GM18508 (cell line): ENCODE data around the gene MARCKS.

ENCODE experiments used
- ATAC-seq: cut with Tn5 transposase; IDR thresholded peaks from one replicate; pipeline ENCODE4 v1.9.1; 2021; ENCODE audit warnings: moderate number of reproducible peaks; ENCODE audit not compliant: insufficient read depth, unreplicated experiment

MARCKS gene, protein sequence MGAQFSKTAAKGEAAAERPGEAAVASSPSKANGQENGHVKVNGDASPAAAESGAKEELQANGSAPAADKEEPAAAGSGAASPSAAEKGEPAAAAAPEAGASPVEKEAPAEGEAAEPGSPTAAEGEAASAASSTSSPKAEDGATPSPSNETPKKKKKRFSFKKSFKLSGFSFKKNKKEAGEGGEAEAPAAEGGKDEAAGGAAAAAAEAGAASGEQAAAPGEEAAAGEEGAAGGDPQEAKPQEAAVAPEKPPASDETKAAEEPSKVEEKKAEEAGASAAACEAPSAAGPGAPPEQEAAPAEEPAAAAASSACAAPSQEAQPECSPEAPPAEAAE

DNA sequence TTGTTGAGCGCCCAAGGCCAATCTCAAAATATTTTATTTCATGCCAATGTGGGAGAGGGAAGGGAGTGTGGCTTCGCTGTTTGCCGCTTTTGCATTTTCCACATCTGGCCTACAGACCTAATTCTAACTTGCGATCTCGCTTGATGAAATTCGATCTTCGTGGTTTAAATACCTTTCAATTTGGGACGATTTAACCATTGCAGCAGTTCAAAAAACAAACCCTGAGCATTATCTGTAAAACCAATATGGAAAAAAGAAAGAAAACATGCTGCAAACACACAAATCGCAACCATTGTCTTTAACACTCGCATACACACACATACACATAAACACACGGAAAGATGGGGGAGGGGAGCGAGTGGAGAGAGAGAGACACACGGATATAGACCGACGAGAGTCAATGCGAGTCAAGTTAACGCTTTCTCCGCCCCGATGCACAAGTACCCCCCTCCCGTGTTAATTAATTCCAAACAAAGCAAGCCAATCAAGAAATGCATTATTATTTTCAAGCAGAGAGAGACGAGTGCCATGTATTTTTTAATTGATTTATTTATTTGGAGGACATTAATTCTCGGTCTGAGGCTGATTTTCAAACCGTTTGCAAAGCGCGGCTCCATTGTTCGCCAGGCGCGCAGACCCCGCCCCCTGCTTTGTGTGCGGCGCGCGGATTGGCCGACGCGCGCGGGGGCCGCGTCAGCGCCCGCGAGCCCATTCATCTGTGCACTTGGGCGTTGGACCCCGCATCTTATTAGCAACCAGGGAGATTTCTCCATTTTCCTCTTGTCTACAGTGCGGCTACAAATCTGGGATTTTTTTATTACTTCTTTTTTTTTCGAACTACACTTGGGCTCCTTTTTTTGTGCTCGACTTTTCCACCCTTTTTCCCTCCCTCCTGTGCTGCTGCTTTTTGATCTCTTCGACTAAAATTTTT lies at the start of gene MARCKS:
TSS of gene MARCKS (plus strand) at position 721 of the 931 bp plus-strand sequence. CDS start 401 bp downstream, outside the sequence.
- ATAC-seq: no peak

DNA sequence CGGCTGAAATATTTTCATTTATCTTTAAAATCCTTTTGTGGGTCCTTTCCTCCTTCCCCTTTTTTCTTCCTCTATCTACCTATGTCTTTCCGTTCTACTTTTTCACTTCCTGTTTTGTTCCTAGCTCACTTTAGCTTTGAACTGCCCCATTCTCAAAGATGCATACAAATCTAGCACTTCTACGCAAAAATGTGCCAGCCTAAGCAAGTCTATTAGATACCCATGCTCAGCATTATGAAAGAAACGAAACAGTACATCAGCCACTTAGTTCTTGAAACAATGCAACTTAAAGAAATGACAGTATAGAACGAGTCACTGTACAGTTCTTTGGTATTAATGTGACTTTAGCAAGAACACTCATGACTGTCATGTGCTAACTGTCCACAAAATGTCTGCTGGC lies 47.3 kb upstream of the MARCKS start:
- peak; percentile 29 for ATAC-seq

DNA sequence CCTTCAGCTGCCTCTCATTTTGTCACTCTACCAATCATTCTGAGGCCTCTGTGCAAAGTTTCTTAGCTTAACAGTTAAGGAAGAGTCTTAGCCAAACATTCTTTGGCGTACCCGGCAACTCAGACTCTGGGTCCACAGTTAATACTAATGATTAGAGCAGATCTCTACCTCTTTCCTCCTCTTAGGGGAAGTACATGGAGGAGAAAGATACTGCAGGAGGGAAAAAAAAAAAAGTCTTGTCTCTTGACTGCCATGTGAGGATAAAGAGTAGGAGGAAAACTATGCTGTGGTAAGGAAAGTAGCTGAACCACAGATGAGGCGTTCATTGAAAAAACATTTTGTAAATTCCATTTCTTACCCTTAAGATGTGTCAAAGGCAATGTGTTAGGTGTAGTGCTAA lies 44.0 kb upstream of the MARCKS start:
- no peak for ATAC-seq

GRCh38 chr6:113818578-113818977 lies 38.6 kb upstream of the MARCKS start:
- ATAC-seq: no peak

- ATAC-seq: no peak
These were observed 37.8 kb upstream of the MARCKS start for GRCh38 chr6:113819169-113819830.

GRCh38 chr6:113820761-113821160 lies 36.4 kb upstream of the MARCKS start:
- no peak for ATAC-seq

GRCh38 chr6:113821445-113821844 lies 35.7 kb upstream of the MARCKS start:
- ATAC-seq: no peak

- no peak for ATAC-seq
These were observed 33.2 kb upstream of the MARCKS start for GRCh38 chr6:113823916-113824315.

- ATAC-seq: no peak
These were observed 32.7 kb upstream of the MARCKS start for GRCh38 chr6:113824411-113824810.

DNA sequence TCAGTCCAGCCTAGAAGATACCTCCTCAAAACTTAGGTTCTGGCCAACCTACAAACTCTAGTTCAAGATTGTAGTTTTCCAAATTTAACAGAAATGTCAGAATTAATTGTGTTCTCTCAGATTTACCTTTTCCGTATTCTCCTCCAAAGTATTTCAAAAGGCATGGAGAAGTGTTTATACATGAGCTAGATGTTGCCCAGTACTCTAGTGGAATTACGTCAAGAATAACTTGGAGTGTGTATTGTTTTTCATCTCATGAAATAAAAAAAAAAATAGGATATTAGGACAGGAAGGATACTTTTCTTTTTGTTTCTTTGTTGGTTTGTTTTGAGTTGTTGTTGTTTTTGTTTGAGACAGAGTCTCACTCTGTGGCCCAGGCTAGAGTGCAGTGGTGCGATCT lies 32.3 kb upstream of the MARCKS start:
- ATAC-seq: no peak

- ATAC-seq: no peak
These were observed 31.4 kb upstream of the MARCKS start for GRCh38 chr6:113825781-113826180.

DNA sequence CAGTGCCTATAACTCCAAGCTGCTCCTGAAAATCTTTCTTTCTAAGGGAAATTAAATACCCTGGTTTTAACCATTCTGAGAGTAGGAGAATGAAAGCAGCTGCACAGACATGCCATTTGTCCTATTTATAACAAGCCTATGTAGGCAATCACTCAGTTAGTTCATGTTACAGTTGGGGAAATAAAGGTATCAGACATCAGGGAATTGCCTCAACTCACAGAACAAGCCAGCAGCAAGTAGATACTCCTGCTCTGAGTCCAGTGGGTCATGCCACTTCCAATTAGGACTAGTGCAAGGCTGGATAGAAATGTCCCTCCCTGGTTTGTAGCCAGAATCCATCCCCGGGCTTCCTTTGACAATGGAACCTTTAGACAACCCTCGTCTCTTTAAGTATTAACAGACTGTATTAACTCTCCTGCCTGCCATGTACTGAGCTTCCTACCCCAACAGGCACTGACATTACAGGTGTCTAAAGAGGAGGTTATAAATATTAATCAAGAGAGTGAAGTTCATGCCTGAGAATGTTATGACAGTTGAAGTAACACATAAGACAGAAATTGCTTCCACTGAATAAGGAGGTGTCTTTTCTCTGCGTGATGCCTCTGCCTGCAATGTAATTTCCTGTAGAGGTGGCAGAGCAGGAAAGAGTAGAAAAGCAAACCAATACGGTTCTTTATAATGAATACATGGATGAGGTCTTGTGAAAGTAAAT lies 28.0 kb upstream of the MARCKS start:
- no peak for ATAC-seq

DNA sequence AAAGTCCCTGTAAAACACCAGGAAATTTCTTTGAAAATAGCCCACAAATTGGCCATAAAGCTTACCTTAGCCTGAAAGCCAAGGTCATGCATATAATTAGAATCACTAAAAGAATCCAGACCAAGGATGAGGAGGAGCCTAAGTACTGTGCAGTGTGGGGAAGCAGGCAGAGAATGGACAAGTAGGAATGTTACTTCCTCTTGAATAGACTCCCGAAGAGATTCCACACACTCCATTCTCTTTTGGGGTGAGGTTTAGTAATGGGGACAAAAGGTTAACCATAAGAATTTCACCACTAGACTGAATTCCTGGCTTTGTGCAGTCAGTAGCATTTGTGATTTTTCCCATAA lies 27.5 kb upstream of the MARCKS start:
- no peak for ATAC-seq

GRCh38 chr6:113830140-113830539 lies 27.0 kb upstream of the MARCKS start:
- no peak for ATAC-seq

- ATAC-seq: no peak
These were observed 23.6 kb upstream of the MARCKS start for GRCh38 chr6:113833537-113833936.

DNA sequence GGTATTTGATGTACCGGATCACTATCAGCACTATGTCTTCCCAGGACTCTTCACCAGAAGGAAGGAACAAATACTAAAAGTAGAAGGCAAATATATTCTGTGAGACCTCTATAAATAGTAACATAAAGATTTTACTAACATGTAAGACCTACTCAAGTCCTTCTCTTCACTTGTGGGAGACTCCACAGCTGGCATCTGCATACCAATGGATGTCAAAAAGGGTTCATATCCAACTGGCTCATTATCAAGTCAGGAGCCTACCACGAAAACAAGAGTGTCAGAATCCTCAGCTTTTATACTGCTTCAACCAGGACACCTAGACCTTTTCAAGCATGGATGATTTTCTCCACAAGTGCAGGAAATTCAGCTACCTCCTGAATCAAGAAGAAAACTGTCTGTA lies 20.0 kb upstream of the MARCKS start:
- ATAC-seq: no peak

DNA sequence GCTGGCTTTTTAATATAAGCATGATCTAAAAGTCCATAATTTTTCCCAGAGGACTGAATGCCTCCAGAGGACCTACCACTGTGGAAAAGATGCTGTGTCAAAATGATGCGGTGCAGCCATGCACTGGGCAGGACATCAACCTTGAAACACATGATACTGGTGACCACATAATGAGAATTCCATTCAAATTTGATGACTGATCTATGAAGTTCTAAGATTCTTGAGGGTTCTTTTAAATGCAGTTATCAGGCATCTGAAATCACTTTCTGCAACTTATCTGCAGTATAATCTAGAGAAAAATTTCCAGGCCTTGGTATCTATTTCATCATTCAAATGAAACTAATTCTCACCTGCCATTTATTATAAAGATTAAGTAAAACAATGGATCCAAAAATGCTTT lies 15.0 kb upstream of the MARCKS start:
- ATAC-seq: no peak

DNA sequence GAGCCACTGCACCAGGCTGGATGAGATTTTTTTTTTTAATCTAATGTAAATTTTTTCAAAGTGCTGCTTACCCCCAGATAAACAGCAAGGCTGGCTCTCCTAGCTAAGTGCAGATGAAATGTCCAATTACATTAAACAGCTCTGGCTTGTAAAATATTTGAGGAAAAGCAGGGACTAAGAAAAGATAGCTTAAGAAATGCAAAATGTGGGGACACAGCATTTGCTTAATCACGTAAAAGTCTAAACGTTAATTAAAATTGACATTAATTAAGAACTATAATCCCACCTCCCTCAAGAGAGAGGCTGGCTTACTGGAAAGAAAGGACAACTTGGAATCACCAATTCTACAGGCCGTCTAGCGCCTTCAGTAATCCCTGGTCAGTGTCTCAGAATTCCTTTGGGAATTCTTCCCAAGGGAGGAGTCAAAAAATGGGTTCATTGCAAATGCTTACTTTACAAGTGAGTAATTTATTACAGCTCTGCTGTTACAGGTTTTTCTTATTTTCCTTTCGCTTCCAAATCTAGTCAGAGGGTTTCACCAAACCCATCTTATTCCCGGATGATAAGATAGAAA lies 13.6 kb upstream of the MARCKS start:
- no peak for ATAC-seq

- no peak for ATAC-seq
These were observed 10.6 kb upstream of the MARCKS start for GRCh38 chr6:113846577-113846976.

DNA sequence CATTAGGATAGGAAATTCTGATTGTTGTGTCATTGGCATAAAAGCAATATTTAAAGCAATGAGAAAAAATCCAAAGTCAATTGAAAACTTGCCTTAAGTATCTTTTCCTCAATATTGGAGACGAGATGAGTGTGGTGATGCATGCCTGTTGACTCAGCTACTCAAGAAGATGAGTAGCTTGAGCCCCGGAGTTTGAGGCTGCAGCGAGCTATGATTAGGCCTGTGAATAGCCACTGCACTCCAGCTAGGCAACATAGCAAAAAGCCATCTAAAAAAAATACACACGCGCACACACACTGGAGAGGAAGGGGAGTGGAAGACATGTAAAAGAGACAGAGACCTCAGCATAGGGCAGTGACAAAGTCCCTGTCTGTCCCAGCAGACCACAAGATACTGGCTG lies 9.7 kb upstream of the MARCKS start:
- ATAC-seq: no peak
